HG03354 (cell line): ENCODE results near the gene ZNF615.
"Not testable (repeated sequence)": the region's sequence is repeated elsewhere in the genome, so short reads cannot be mapped to it uniquely, and the experiment has no call there.

ENCODE experiments used
- ATAC-seq: cut with Tn5 transposase; IDR thresholded peaks from one replicate; pipeline ENCODE4 v1.9.1; 2021; ENCODE audit warnings: mild to moderate bottlenecking; ENCODE audit not compliant: unreplicated experiment, poor library complexity, severe bottlenecking

Gene ZNF615

DNA sequence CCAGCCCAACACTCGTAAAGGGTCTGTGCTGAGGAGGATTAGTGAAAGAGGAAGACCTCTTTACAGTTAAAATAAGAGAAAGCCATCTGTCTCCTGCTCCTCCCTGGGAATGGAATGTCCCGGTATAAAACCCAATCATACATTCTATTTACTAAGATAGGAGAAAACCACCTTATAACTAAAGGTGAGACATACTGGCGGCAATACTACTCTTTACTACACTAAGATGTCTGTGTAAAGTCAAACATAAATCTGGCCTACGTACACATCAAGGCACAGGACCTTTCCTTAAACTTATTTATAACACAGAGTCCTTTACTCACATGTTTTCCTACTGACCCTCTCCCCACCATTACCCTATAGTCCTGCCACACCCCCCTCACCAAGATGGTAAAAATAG lies 24.6 kb downstream of the ZNF615 start:
- no peak for ATAC-seq

GRCh38 chr19:51980926-51981325 lies 27.1 kb downstream of the ZNF615 start:
- ATAC-seq = not testable (repeated sequence)

- ATAC-seq = no peak
These were observed 27.8 kb downstream of the ZNF615 start for GRCh38 chr19:51980116-51980736.

DNA sequence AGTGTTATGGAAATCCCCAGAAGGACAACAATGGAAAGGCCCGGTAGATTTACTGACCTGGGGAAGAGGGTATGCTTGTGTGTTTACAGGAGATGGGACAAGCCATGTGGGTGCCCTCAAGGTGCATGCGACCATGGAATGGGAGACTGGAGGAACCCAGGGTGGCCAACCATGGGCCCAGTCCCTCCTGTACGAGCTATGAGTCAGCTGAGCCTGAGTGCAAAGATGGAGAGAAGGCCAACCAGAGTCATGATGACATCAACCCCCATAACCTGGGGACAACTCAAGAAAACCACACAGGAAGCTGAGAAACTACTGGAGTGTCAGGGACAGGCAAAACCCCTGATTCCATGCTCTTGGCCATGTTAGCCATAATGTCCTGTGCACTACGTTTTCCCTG lies 29.1 kb downstream of the ZNF615 start:
- no peak for ATAC-seq

- ATAC-seq = no peak
These were observed 30.7 kb downstream of the ZNF615 start for GRCh38 chr19:51977346-51977745.

- no peak for ATAC-seq
These were observed 31.2 kb downstream of the ZNF615 start for GRCh38 chr19:51976852-51977251.

DNA sequence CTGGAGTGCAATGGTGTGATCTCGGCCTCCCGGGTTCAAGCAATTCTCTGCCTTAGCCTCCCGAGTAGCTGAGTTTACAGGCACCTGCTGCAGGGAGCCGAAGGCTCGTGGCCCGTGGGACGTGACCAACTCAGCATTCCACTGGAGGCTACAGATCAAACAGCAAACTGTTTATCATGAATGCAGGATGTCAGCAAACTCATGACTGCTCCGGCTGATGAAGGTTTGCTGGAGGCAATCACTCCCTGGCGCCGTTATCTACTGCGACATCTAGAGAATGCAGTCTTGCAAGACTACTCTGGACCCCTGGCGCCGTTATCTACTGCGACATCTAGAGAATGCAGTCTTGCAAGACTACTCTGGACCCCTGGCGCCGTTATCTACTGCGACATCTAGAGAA lies 32.2 kb downstream of the ZNF615 start:
- not testable (repeated sequence) for ATAC-seq

- ATAC-seq = no peak
These were observed 36.4 kb downstream of the ZNF615 start for GRCh38 chr19:51971624-51972023.

DNA sequence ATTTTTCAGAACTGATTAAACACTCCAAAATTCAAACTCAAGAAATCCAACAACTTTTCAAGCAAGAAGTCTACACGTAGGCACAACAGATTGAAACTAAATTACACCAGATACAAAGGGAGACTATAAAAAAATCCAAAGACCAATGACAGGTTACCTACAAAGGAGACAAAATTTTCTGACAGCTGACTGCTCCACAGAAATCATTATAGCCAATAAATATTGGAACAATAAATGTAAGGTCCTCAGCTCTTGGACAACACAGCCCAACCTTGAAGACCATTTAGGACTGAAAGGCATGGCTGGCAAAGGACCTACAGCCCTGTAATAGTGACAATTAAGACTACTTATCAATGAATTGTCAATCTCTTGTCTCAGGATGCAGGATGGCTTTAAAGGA lies 37.3 kb downstream of the ZNF615 start:
- ATAC-seq = no peak

GRCh38 chr19:51965583-51965982 lies 42.4 kb downstream of the ZNF615 start:
- no peak for ATAC-seq

GRCh38 chr19:51960621-51961233 lies 47.3 kb downstream of the ZNF615 start:
- ATAC-seq = not testable (repeated sequence)

GRCh38 chr19:51959791-51960190 lies 48.2 kb downstream of the ZNF615 start:
- no peak for ATAC-seq

- ATAC-seq = not testable (repeated sequence)
These were observed 50.2 kb downstream of the ZNF615 start for GRCh38 chr19:51957846-51958245.

DNA sequence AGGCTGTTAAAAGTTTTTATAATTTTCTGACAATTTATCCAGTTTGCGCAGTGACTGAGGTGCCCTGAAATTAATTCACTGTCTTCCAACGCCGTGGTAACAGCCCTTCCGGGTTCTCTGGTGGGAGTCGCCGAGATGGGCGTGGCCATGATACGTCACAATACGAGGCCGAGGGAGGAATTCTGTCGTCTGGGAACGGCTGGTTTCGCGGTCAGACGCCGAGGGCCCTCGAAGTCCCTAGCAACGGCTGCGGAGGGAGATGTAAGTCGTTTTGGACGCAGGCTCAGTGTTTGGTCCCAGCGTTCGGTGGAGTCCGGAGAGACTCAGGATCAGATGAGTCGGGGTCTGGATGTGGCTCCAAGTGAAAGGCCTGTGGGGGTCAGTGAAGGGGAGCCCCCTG lies 59.0 kb downstream of the ZNF615 start:
- ATAC-seq = no peak

DNA sequence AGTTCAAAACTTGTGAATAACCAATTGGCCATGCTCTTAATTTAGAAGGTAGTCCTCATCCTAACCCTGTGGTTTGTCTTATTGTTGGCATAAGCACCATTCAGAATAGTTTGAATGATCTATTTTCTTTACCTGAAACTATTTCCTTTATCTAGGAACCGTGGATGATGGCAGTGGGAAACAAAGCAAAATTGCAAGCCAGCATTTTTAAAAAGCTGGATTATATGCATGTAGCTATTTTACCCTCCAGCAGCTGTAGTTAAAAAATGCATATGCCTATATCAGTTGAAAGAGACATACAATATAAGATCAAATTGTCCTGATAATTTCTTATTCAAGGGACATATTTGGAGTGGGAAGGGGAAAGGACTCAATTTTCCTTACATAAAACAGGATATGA lies 61.4 kb downstream of the ZNF615 start:
- no peak for ATAC-seq

DNA sequence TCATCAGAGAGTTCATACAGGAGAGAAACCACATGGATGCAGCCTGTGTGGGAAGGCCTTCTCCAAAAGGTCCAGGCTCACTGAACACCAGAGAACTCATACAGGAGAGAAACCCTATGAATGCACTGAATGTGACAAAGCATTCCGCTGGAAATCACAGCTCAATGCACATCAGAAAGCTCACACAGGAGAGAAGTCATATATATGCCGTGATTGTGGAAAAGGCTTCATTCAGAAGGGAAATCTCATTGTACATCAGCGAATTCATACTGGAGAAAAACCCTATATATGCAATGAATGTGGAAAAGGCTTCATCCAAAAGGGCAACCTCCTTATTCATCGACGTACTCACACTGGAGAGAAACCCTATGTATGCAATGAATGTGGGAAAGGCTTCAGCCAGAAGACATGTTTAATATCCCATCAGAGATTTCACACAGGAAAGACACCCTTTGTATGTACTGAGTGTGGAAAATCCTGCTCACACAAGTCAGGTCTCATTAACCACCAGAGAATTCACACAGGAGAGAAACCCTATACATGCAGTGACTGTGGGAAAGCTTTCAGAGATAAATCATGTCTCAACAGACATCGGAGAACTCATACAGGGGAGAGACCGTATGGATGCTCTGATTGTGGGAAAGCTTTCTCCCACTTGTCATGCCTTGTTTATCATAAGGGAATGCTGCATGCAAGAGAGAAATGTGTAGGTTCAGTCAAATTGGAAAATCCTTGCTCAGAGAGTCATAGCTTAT lies 63.0 kb downstream of the ZNF615 start:
- ATAC-seq = no peak
